ENCODE results near the gene FAM20C. TPM values are rescaled to one million over a fixed set of nuclear protein-coding genes. Genes with fewer than 3 reads are reported as not detected.

FAM20C gene
- total RNA-seq, 2 donors from 2014 or later: 13.7 to 19.9 TPM

DNA sequence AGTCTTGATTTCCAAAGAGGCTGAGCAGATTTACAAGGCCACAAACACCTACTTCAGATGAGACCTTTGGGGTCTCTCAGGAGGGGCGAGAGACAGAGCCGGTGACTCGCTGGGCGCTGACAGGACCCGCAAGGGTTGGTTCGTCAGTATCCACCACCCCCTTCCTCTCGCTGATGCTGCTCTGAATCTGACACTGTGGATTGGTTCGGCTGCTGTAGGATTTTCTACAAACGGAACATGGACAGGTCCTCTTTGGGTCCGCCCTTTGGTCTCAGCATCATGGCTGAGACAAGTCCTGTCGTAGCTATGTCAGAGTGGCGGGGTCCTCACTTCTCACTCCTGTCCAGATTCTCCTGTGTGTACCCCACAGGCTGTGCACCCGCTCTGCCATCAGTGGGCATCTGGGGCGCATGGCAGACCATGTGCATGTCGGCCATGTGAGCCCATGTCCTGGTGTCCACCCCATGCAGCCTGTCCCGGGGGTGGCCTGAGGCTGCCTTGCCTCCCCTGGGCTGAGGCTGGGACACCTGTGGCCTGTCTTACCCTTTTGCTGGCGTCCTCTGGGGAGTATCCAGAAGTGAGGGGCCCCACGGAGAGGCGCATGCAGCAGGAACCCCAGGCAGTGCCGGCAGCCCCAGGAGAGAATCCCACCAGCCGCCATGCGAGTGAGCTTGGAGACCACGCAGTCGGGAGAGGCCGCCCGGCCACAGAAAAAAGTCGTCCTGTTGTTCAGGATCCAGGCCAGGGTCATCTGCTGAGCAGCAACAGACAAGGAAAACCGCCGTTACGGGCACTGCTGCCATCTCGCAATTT lies 21.6 kb upstream of the FAM20C start:
- no peaks in the 10 kb centered on the region for H3K27me3 ChIP-seq
- H3K4me3 ChIP-seq: no peak overlapping the region
- no peak for DNase-seq (ENCODE audit: low spot score)
- no peaks in the 10 kb centered on the region for H3K36me3 ChIP-seq
- TF ChIP-seq, protein P1, sequence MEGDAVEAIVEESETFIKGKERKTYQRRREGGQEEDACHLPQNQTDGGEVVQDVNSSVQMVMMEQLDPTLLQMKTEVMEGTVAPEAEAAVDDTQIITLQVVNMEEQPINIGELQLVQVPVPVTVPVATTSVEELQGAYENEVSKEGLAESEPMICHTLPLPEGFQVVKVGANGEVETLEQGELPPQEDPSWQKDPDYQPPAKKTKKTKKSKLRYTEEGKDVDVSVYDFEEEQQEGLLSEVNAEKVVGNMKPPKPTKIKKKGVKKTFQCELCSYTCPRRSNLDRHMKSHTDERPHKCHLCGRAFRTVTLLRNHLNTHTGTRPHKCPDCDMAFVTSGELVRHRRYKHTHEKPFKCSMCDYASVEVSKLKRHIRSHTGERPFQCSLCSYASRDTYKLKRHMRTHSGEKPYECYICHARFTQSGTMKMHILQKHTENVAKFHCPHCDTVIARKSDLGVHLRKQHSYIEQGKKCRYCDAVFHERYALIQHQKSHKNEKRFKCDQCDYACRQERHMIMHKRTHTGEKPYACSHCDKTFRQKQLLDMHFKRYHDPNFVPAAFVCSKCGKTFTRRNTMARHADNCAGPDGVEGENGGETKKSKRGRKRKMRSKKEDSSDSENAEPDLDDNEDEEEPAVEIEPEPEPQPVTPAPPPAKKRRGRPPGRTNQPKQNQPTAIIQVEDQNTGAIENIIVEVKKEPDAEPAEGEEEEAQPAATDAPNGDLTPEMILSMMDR (IDR thresholded peaks at IDR 0.05): no peak
- H3K4me1 ChIP-seq: peaks cover 0 to 7% of the 10 kb centered on the region in 2 donors
- no peak overlapping the region for H3K27ac ChIP-seq
- no peaks in the 10 kb centered on the region for H3K9me3 ChIP-seq

DNA sequence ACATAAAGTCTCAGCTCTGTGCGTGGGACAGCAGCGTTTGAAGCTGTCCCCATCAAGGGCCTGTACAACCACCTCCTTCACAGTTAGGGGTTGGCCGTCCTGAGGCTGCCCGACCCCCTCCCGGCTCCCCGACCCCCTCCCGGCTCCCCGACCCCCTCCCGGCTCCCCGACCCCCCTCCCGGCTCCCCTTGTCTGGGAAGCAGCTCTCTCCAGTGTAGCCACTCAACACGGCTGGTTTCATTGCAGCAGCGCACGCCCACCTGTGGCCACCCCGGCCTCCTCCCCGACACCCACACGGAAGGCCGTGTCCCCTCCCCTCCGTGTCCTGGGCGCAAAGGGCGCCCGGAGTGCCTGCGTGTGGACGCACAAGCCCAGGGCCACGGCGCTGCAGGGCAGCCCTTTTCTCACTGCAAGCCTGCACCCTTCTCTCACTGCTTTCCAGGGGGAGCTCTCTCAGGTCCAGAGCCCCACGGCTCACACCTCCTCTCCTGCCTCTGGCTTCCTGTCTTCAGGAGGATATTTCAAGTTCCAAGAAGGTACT lies 20.9 kb upstream of the FAM20C start:
- Histone ChIP-seq H3K9me3 (no peaks in the 10 kb centered on the region), H3K36me3 (no peaks in the 10 kb centered on the region), H3K27me3 (no peaks in the 10 kb centered on the region), H3K4me1 (peaks cover 0 to 7% of the 10 kb centered on the region in 2 donors), H3K4me3 (no peak overlapping the region), H3K27ac (no peak overlapping the region)
- TF ChIP-seq, protein P1 (IDR thresholded peaks at IDR 0.05): no peak
- DNase-seq (ENCODE audit: low spot score): no peak

DNA sequence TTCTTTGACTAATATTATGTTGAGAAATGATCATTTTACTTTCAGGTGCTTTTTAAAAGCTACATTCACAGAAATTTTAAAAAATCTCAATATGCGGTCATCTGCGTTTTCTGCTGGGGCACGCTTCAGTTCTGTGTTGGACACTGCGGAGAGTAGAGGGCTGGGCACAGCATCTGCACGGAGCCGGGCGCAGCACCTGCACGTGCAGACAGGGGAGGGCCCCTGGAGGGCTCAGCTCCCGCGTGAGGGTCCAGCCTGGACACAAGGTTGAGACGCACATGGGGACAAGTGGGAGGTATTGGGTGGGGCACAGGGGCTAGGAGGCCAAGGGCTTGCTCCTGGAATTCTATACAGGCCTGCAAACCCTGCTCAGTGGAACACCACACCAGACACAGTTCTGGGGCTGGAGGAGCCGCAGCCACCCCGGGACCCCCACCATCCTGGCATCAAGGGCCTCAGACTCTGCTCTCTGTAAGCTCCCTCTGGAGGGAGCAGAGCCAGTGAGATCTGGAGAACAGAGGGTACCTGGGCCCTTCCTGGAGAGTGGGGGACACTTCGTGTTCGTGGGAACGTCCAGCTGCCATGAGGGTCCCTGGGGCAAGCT lies 20.4 kb upstream of the FAM20C start:
- Histone ChIP-seq H3K36me3 (no peaks in the 10 kb centered on the region), H3K27me3 (no peaks in the 10 kb centered on the region), H3K27ac (no peak overlapping the region), H3K4me1 (peaks cover 0 to 7% of the 10 kb centered on the region in 2 donors), H3K9me3 (no peaks in the 10 kb centered on the region), H3K4me3 (no peak overlapping the region)
- DNase-seq (ENCODE audit: low spot score): no peak
- TF ChIP-seq, protein P1 (IDR thresholded peaks at IDR 0.05): no peak

DNA sequence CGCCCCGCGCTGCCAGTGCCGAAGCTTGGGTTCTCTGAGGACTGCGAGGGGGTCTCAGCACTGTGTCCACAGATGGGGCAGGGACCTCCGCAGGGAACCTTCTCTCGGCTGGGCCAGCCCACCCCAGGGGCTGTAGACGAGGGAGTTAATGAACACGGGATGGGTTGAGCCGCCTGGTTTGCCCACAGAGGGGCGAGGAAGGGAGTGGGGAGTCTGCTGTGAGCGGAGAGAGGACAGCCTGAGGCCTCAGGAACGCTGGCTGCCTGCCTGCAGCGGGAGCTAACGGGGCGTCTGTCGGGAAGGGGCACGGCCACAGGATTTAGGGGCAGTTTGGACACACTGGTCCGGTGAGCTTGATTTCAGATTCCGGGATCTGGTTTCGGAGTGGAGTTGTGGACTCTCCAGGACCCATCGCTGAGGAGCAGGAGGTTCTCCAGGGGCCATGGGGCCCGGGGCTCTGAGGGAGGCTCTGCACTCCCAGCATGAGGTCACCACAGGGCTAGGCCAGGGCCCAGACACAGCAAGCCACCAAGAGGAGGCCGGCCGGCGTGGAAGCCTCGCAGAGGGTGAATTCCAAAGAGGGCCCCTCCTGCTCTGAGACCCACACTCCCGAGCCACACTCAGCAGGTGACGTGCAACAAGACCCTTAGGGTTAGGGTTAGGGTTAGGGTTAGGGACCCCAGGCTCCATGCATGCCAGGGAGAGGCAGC lies 19.0 kb upstream of the FAM20C start:
- DNase-seq (ENCODE audit: low spot score): no peak
- Histone ChIP-seq H3K4me1 (peaks cover 0 to 7% of the 10 kb centered on the region in 2 donors), H3K4me3 (no peak overlapping the region), H3K27ac (no peak overlapping the region), H3K27me3 (no peaks in the 10 kb centered on the region), H3K9me3 (no peaks in the 10 kb centered on the region), H3K36me3 (no peaks in the 10 kb centered on the region)
- TF ChIP-seq, protein P1 (IDR thresholded peaks at IDR 0.05): no peak

DNA sequence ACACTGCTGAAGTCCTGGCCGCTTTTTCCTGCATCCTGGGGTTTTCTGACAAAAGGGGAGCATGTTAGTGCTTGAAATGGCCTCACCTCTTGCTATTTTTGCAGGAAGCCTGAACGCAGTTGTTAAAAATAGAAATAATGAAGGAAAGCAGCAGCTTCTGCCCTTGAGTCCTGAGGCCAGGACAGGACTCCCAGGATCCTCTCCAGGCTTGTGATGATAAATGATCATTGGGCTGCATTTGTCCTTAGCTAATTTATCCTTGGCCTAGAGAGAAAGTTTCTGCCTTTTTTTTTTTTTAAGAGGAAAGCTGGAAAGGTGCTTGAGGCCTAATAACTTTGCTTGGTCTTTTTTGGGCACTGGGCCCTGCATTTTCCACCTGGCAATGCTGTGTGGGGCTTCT lies 17.7 kb upstream of the FAM20C start:
- Histone ChIP-seq H3K27ac (no peak overlapping the region), H3K36me3 (no peaks in the 10 kb centered on the region), H3K4me3 (no peak overlapping the region), H3K9me3 (no peaks in the 10 kb centered on the region), H3K4me1 (peaks cover 0 to 10% of the 10 kb centered on the region in 2 donors), H3K27me3 (no peaks in the 10 kb centered on the region)
- no peak for DNase-seq (ENCODE audit: low spot score)
- TF ChIP-seq, protein P1 (IDR thresholded peaks at IDR 0.05): no peak
